NOMO-1 treated with DMSO at 0.1 percent for 48 hours (cell line): Measurements from ENCODE around the gene PAK1.

Source experiments
- DNase-seq: peaks from one replicate; lab custom pipeline; 2025; ENCODE audit not compliant: unreplicated experiment; lab: John Stamatoyannopoulos, UW

Gene PAK1

DNA sequence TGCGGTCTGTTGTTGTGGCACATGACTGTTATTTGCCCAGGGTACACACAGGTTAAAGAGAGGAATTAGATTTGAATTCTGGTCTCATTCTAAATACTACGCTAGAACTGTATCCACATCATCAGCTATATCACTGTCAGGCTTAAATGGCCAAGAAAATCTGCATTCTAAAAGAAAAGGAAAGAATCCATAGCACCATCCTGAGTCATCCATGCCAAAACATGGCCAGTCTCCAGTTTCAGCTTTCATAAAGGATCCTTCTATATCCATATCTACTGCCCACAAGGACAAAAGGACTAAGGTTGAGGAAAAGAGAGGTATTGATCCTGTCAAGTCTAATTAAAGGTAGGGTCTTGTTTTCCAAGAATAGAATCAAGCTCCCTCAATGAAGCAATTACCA lies 98.8 kb downstream of the PAK1 start:
- DNase-seq, result no peak

- no peak for DNase-seq
Observed at GRCh38 chr11:77374611-77375031, 99.3 kb downstream of the PAK1 start.

DNA sequence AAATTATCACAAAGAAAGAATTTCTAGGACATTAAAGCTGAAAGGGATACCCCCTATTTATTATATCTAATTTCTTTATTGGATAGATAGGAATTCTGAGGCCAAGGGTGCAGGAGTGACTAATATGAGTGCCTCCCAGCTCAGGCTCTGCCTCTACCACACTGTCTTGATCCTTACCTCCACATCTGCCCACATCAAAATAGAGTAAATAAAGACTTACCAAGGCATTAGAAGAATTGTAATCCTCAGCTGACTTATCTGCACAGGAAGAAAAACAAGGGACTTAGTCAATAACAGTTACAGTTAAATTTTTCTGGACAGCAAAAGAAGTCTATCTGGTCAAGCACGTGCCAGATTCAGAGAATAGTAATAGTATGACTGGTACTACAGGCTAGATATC lies 99.8 kb downstream of the PAK1 start:
- no peak for DNase-seq

DNA sequence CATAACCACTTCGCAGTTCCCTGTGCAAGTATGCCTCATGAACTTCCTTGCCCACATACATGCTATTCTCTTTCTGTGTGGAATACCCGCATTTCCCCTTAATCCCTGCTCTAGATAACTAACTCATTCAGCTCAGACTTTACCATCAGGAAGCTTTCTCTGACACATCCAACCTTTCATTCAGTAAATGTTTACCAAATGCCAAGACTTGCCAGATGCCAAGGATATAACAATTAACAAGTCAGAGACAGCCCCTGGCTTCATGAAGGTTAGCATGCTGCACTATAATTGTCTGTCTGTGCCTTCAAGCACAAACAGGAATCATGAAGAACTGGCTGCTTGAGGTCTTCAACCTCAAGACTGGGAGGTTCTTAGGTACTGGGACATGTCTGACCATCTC lies 101.2 kb downstream of the PAK1 start:
- DNase-seq, result no peak

- DNase-seq, result no peak
Observed at GRCh38 chr11:77371646-77372045, 102.2 kb downstream of the PAK1 start.

DNA sequence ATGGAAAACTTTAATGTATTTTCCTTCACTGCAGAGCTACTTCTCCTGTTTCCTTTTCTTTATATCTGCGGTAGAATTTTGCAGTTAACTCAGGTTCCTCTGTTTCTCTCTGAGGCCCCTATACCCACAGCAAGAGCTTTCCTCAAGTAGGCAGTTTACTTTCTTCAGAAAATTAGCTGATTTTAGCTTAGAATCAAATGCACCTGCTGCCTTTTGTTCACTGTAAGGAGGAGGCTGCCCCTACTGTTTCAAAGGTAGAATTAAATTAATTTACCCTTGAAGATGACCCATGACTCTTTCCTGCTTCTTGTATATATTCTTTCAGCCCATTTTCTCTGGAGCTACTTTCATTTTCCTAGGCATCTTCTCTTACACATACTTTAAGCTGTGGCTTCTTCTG lies 103.7 kb downstream of the PAK1 start:
- DNase-seq, result no peak

DNA sequence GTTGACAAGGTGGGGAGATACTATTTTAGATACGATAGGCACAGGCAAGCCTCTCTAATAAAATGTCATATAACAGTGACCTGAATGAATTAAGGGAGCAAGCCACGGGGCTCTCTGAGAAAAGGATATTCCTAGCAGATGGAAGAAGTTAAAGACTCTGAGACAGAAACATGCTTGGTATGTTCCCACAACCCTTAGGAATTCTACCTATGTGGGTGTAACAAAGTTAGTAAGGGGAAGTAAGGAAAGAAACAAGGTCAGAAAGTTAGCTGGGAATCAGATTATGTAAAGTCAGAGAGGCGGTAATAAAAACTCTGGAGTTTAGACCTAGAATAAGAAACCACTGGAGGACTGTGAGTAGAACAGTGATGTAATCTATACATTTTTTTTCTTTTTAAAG lies 112.7 kb downstream of the PAK1 start:
- DNase-seq, result no peak

- no peak for DNase-seq
Observed at GRCh38 chr11:77359481-77359880, 114.4 kb downstream of the PAK1 start.

- DNase-seq, result no peak
Observed at GRCh38 chr11:77353131-77353530, 120.8 kb downstream of the PAK1 start.

- DNase-seq, result no peak
Observed at GRCh38 chr11:77351281-77351886, 122.5 kb downstream of the PAK1 start.

DNA sequence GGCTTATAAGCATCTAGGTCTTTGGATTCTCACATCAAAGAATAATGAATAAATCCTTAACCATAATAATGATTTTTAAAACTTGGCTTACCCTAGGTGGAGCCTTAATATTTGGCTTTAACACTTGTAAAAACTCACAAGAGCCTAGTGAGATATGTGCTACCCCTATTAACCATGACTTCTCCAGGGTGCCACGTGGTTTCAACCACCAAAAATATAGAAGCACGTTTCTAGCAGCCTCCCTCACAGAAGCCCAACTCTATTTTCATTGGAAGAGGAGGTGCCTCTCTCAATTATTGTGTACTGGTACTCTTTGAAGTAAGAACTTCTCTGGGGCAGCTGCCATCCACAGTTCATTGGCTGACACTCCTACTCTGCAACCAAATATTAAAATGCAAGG lies 125.9 kb downstream of the PAK1 start:
- DNase-seq, result no peak

DNA sequence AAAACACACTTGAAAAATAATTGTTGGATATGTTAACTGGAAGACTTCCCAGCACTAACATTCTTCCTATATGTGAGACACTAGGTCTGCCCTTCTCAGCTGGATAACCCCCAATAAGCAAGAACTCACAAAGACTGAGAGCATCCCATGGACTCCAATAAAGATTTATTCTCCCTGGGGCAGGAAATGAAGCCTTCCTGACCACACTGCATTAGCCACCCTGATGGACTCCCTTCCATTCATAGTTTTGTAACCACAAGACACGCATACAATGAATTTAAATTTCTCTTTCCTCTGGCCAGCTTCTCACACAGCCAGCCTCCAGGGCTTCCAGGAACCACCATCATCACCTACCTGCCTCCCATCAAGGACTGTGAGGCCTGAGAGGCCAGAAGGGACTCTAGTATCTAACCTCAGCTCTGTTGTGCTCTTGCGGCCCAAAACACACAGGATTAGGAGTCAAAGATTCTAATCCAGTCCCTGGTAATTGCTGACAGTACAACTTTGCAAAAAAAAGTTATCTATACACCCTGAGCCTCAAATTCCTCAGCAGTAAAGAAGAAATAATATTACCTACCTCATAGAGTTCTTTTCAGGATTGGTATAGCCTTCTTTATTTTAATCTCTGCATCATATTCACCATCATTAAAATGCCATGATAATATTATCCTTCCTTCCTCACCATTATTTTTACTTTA lies 126.8 kb downstream of the PAK1 start:
- no peak for DNase-seq

DNA sequence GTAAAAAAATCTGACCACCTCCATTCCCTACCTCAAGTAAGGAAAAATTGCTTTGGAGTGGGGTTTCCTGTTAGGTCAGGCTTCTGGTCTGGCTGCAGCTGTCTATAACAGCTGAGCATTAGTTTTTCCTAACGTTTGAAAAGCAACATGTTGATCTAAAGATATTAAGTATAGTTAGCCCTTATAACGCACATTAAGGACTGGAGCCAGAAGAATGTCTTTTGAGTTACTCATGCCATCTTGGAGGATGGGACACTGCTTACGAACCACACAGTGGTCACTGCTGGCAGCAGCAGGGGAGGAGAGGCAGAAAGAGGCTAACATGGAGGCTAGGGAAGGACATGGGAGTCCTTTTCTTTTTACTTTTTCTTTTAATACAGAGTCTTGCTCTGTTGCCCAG lies 128.3 kb downstream of the PAK1 start:
- no peak for DNase-seq

DNA sequence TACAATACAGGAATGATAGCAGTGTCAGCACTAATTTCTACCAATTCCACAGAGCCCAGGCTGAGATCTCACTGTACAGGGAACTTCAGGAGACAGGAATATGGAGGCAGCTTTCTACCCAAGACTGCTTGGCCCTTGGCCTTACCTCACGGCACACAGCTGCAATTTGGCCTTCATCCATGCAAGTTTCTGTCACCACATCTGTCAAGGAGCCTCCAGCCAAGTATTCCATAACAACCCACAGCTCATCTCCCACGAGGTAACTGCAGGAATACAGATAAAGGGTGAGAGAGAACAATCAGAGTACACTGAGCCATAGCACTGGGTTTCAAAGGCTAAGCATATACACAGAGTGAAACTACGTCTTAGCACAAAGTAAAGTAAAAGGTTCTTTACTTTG lies 133.4 kb downstream of the PAK1 start:
- DNase-seq, result no peak

DNA sequence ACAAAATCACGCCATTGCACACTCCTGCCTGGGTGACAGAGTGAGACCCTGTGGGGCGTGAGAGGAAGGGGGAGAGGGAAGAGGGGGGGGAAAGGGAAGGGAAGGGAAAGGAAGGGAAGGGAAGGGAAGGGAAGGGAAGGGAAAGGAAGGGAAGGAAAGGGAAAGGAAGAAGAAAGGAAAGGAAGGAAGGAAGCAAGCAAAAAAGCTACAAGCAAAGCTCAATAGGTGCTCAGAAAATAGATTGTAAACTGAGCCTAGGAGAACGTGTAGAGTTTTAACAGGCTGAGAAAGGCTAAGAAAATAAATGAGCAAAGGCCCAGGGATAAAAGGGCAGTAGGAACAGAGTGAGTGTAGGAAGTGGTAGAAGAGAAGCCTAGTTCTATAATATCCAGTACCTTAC lies 141.6 kb downstream of the PAK1 start:
- no peak for DNase-seq

DNA sequence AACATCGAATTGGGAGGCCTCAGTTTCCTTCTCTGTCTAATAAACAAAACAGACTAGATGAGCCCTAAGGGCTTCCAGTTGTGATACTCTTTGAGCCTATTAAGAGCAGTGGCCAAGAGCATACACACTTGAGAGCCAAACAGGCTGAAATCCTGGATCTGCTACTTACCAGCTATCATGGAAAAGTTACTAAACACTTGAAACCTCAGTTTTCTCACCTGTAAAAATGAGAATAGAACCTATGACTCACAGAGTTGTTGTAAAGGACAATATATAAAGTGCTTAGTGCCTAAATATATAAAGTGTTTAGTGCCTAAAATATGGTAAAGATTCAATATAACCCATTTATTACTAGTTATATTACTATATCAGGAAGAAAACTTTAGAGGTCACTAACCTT lies 148.7 kb downstream of the PAK1 start:
- DNase-seq, result no peak

GRCh38 chr11:77324508-77324907 lies 149.4 kb downstream of the PAK1 start:
- no peak for DNase-seq

DNA sequence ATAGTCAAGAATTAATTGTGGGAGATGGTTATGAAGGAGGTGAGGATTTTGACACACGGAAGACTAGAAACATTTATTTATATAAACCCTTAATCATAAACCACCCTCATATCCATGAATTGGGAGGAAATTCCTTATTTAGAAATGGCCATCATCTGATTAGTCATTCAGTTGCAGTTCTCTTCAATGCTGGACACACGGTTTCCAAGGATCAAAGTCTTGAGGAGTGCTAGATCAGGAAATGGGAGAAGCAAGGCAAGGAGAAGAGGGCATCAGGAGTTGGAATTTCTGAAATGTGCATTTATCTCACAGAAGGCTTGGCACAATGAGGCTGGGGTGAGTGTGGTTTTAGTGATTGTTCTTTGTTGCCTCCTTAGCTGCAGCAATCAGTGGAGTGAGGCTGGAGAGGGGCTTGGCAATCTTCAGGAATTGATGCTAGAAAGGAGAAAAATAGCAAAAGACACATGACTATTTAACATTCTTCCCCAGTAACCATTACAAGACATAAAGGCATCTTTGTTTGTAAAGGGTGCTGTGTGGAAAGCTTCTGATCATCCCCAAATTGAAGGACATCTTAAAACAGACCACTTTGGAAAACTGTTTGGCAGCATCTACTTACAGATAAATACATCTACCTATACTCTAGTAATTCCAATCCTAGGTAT lies 150.8 kb downstream of the PAK1 start:
- DNase-seq, result no peak

GRCh38 chr11:77322506-77322905 lies 151.4 kb downstream of the PAK1 start:
- no peak for DNase-seq

DNA sequence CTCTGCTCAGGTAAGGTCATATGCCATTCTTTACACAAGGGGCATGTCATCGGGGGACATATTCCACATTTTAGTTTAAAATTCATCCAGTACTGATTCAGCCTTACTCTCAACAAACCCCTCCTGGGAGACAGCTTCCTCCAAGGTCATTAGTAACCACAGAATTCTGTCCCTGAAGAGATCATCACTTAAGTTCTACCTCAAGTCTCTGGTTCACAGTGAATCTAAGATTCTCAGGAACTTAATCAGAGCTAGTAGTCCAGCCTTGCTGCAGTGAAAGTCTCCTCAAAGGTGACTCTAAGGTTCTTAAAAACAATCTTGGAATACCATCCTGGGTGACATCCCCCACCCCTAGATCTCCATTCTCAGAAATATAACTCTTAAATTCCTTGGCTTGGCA lies 153.5 kb downstream of the PAK1 start:
- DNase-seq, result no peak

GRCh38 chr11:77318600-77318999 lies 155.3 kb downstream of the PAK1 start:
- no peak for DNase-seq

- no peak for DNase-seq
Observed at GRCh38 chr11:77316733-77317342, 157.1 kb downstream of the PAK1 start.
